Activated CD8-positive, alpha-beta T cell treated with anti-CD3 and anti-CD28 coated beads for 36 hours (primary cell): ENCODE data around the gene RNU6-1. TPM values are rescaled to one million over a fixed set of nuclear protein-coding genes. Genes with fewer than 3 reads are reported as not detected.
A peak's percentile ranks its signal among the peaks of the same experiment; 100 is the strongest.

Source experiments
- ATAC-seq: fragments of 200-7000 bp; cut with Tn5 transposase; one replicate; pipeline ENCODE4 v1.10.0; 2021; ENCODE audit warnings: mild to moderate bottlenecking, moderate library complexity
- CTCF ChIA-PET: fragments of 350-600 bp; sonication (Branson Sonifier 250); formaldehyde crosslinking; loops from one replicate; lab custom pipeline; 2021; ENCODE audit warnings: antibody characterized with exemption; lab: Charles Lee
- POLR2A ChIA-PET: fragments of 350-600 bp; sonication (Branson Sonifier 250); formaldehyde crosslinking; loops from one replicate; lab custom pipeline; 2021; ENCODE audit warnings: antibody characterized with exemption; lab: Charles Lee
- DNase-seq: peaks from one replicate; pipeline ENCODE4 v3.0.0-alpha.2; 2020
- H3K27ac Mint-ChIP-seq: one replicate; pipeline ENCODE4 v1.8.0; 2021; ENCODE audit warnings: mild to moderate bottlenecking, mixed read lengths
- H3K27me3 Mint-ChIP-seq: one replicate; pipeline ENCODE4 v1.8.0; 2021; ENCODE audit warnings: mixed read lengths
- H3K36me3 Mint-ChIP-seq: one replicate; pipeline ENCODE4 v1.8.0; 2021; ENCODE audit warnings: low read depth, mixed read lengths
- H3K4me1 Mint-ChIP-seq: one replicate; pipeline ENCODE4 v1.8.0; 2021; ENCODE audit warnings: low read depth, mixed read lengths
- H3K4me3 Mint-ChIP-seq: one replicate; pipeline ENCODE4 v1.8.0; 2021; ENCODE audit warnings: mild to moderate bottlenecking, moderate library complexity, mixed read lengths
- H3K9me3 Mint-ChIP-seq: one replicate; pipeline ENCODE4 v1.8.0; 2021; ENCODE audit warnings: mixed read lengths
- CTCF ChIP-seq: fragments of 200-600 bp; IDR thresholded peaks from one replicate; pipeline ENCODE4 v1.8.0; 2022; ENCODE audit warnings: antibody characterized with exemption, mild to moderate bottlenecking
- intact Hi-C: fragments of 100-400 bp; cut with micrococcal nuclease; formaldehyde crosslinking; loops from one replicate; pipeline ENCODE4 v1.10.0; 2022
- total RNA-seq, 2 experiments: library from RNA; stranded (reverse); gene quantifications; one replicate each; pipeline ENCODE4 v1.2.3, GENCODE V29; 2021

The RNU6-1 gene
- total RNA-seq, 2 experiments from 2014 or later, result not detected

GRCh38 chr15:67833710-67834511 lies 5.9 kb downstream of the RNU6-1 start:
- Mint-ChIP-seq H3K4me1 (peaks cover 26% of the 10 kb centered on the region), H3K27me3 (peaks cover 68% of the 10 kb centered on the region), H3K27ac (no peak overlapping the region), H3K4me3 (peak overlapping the region; percentile 68), H3K9me3 (no peaks in the 10 kb centered on the region), H3K36me3 (no peaks in the 10 kb centered on the region)
- intact Hi-C loops, result loop anchor here (10.0 kb wide), 2 partner anchors 309 to 889 kb away; partner anchors contain the start of gene C15orf61
- ATAC-seq (peak; percentile 47), DNase-seq (peak; percentile 61)
- ChIA-PET CTCF (interaction anchor here (4.2 kb wide), 1 partner anchor 50 kb away, joined by 32 read pairs; no protein-coding TSS in a partner anchor), POLR2A (interaction anchor here (1.2 kb wide), 1 partner anchor 10 kb away, joined by 3 read pairs; no protein-coding TSS in a partner anchor)
- peak; percentile 52 for TF ChIP-seq CTCF

GRCh38 chr15:67832897-67833709 lies 6.7 kb downstream of the RNU6-1 start:
- DNase-seq (no peak), ATAC-seq (no peak)
- ChIA-PET POLR2A (interaction anchor here (0.8 kb wide), 1 partner anchor 54 kb away, joined by 3 read pairs; no protein-coding TSS in a partner anchor), CTCF (interaction anchor here (1.2 to 3.3 kb wide), 4 partner anchors 9 to 376 kb away, joined by 5 to 13 read pairs (median 6); no protein-coding TSS in a partner anchor)
- Mint-ChIP-seq H3K9me3 (no peaks in the 10 kb centered on the region), H3K27me3 (peaks cover 75% of the 10 kb centered on the region), H3K4me3 (peak overlapping the region; percentile 68), H3K36me3 (no peaks in the 10 kb centered on the region), H3K27ac (no peak overlapping the region), H3K4me1 (peaks cover 32% of the 10 kb centered on the region)
- no peak for TF ChIP-seq CTCF
- intact Hi-C loops, result loop anchor here (10.0 kb wide), 2 partner anchors 308 to 888 kb away; partner anchors contain the start of gene C15orf61

GRCh38 chr15:67832031-67832551 lies 7.8 kb downstream of the RNU6-1 start:
- Mint-ChIP-seq H3K9me3 (no peaks in the 10 kb centered on the region), H3K36me3 (no peaks in the 10 kb centered on the region), H3K4me1 (peaks cover 32% of the 10 kb centered on the region), H3K27me3 (peaks cover 69% of the 10 kb centered on the region), H3K4me3 (no peak overlapping the region), H3K27ac (no peak overlapping the region)
- TF ChIP-seq CTCF, result no peak
- DNase-seq, result no peak
- no peak for ATAC-seq
- CTCF ChIA-PET, result interaction anchor here (0.7 to 3.3 kb wide), 6 partner anchors 8 to 375 kb away, joined by 3 to 13 read pairs (median 5); no protein-coding TSS in a partner anchor
- POLR2A ChIA-PET, result interaction anchor here (0.8 kb wide), 1 partner anchor 53 kb away, joined by 3 read pairs; no protein-coding TSS in a partner anchor
- intact Hi-C loops, result loop anchor here (10.0 kb wide), 2 partner anchors 307 to 887 kb away; partner anchors contain the start of gene C15orf61

- no peak for TF ChIP-seq CTCF
- ChIA-PET POLR2A (interaction anchor here (1.4 kb wide), 1 partner anchor 10 kb away, joined by 4 read pairs; no protein-coding TSS in a partner anchor), CTCF (interaction anchor here (0.7 to 3.3 kb wide), 2 partner anchors 21 to 374 kb away, joined by 3 to 13 read pairs; no protein-coding TSS in a partner anchor)
- ATAC-seq, result no peak
- Mint-ChIP-seq H3K9me3 (no peaks in the 10 kb centered on the region), H3K27me3 (peaks cover 70% of the 10 kb centered on the region), H3K27ac (no peak overlapping the region), H3K4me3 (no peak overlapping the region), H3K36me3 (no peaks in the 10 kb centered on the region), H3K4me1 (peaks cover 33% of the 10 kb centered on the region)
- no peak for DNase-seq
- intact Hi-C loops, result loop anchor here (10.0 kb wide), 2 partner anchors 307 to 887 kb away; partner anchors contain the start of gene C15orf61
These were observed 8.5 kb downstream of the RNU6-1 start for GRCh38 chr15:67831363-67831762.
